HG02885 (cell line): ENCODE measurements around the gene ECI1.

Experiments used
- ATAC-seq: cut with Tn5 transposase; IDR thresholded peaks from one replicate; pipeline ENCODE4 v1.9.1; 2021; ENCODE audit warnings: mild to moderate bottlenecking; ENCODE audit not compliant: unreplicated experiment, poor library complexity

The ECI1 gene

DNA sequence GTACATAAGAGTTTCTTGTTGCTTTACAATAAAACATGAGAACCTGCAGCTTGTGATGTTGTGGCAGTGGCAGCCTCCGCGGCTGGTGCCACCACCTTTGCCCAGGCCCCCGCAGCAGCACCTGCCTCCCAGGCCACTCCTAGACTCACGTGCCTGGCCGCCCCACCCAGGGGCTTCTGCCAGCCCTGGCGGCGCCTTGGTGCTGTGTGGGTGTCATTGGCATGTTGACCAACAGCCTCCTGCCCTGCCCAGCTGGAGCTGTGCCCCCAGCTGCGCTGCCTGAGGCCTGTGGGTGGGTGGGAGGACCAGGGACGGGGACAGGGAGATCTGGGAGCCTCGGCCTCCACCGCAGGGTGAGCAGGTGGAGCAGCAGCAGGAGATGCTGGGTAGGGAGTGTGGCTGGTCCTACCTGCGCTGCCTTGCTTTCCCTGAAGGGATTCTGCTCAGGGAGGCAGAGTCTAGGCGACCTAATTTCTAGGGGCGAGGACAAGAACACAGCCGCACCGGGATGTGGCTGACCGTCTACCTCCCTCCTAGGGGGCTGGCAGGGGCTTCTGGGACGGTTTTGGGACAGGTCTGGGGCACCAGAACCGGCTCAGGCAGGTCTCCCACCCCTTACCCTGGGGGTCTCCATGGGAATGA is 15.6 kb downstream of the ECI1 start:
- no peak for ATAC-seq

- no peak for ATAC-seq
These were observed 16.1 kb downstream of the ECI1 start for GRCh38 chr16:2235234-2235651.

GRCh38 chr16:2234813-2235170 is 16.6 kb downstream of the ECI1 start:
- no peak for ATAC-seq

GRCh38 chr16:2233872-2234812 is 17.2 kb downstream of the ECI1 start:
- ATAC-seq: no peak

GRCh38 chr16:2233046-2233775 is 18.2 kb downstream of the ECI1 start:
- ATAC-seq: no peak

DNA sequence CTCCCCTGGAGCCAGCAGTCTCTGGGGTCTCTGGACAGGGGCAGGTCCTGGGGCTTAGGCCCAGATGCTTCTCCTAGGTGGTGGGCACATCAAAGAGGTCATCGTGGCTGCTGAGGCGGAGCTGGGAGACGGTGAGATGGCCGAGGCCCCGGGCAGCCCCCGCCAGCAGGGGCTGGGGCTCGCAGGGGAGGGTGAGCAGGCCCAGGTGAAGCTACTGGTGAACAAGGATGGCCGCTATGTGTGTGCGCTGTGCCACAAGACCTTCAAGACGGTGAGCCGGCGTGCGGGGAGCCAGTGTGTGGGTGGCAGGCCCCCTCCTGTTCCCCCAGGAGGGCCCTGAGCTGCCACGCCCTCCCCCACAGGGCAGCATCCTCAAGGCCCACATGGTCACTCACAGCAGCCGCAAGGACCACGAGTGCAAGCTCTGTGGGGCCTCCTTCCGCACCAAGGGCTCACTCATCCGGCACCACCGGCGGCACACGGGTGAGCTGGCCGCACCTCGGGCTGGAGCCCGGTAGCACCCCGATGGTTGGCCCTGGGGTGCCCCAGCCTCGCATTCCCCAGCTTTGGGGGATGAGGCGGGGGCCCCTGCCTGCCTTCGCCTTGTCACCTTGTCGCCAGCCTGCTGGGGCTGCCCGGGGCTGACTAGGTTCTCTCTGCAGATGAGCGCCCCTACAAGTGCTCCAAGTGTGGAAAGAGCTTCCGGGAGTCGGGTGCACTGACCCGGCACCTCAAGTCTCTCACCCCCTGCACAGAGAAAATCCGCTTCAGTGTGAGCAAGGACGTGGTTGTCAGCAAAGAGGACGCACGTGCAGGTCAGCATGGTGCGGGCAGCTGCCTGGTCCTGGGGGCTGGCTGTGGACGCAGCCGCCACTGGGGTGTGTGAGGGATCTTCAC is 19.0 kb downstream of the ECI1 start:
- ATAC-seq: no peak

- ATAC-seq: no peak
These were observed 20.1 kb downstream of the ECI1 start for GRCh38 chr16:2231016-2231931.

- no peak for ATAC-seq
These were observed 21.0 kb downstream of the ECI1 start for GRCh38 chr16:2230376-2230775.

DNA sequence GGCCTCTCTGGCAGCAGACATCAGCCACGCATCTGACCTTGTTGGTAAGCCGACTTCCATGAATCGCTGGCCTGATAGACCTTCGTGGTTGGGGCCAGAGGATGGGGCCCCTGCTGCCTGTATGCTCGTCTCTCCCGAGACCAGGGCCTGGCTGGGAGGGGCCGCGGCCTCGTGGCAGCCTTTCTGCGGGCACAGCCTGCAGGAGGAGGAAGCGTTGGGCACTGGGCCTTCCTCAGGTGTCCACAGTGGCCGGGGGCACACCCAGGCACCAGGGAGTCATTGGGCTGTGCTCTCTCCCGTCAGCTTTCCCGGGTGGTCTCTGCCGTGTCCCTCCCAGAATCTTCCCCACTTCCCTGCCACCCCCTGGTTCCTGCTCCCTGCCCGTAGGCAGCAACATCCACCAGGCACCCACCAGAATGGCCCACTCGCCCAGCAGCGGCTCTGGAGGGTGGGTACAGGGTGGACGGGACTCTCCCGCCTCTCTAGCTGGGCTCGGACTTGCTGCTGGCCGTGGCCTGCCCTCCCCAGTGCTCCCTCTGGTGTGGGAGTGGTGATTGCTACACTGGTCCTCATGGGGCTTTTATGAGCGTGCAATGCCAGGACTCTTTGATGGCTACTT is 21.6 kb downstream of the ECI1 start:
- ATAC-seq: no peak

GRCh38 chr16:2229091-2229490 is 22.3 kb downstream of the ECI1 start:
- no peak for ATAC-seq

GRCh38 chr16:2228161-2228824 is 23.1 kb downstream of the ECI1 start:
- ATAC-seq: no peak

GRCh38 chr16:2226918-2227317 is 24.5 kb downstream of the ECI1 start:
- ATAC-seq: no peak

- ATAC-seq: no peak
These were observed 25.1 kb downstream of the ECI1 start for GRCh38 chr16:2226245-2226793.

GRCh38 chr16:2223942-2224486 is 27.4 kb downstream of the ECI1 start:
- peak; percentile 22 for ATAC-seq

DNA sequence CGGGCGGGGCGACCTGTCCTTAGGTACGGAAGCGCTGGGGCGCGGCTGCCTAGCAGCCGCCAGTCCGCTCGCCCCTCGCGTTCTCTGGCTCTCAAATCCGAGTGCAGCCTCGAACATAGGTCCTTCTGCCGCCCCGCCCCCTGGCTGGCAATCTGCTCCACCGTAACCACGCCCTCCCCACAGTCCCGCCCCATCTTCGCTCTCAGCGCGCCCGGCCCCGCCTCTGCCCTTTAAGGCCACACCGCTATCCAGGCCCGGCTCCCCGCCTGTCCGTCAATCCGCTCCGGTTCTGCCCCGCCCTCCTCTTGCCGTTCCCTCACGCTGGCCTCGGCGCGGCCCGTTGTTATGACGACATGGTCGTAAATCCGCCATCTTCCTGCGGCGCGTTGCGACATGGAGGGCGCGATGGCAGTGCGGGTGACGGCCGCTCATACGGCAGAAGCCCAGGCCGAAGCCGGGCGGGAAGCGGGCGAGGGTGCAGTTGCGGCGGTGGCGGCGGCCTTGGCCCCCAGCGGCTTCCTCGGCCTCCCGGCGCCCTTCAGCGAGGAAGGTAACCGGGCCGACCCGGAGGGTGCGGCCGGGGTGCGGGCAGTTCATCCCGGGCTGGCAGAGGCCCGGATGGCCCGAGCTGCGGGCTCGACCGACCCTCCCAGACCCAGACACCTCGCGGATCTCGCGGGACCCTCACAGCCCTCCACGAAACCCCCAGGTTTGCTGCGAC is 28.0 kb downstream of the ECI1 start, which contains the start of gene E4F1:
E4F1 (plus strand) TSS at position 371 of the 721 bp plus-strand sequence; CDS start at position 394, 23 bp downstream.
- peak; percentile 93 for ATAC-seq

DNA sequence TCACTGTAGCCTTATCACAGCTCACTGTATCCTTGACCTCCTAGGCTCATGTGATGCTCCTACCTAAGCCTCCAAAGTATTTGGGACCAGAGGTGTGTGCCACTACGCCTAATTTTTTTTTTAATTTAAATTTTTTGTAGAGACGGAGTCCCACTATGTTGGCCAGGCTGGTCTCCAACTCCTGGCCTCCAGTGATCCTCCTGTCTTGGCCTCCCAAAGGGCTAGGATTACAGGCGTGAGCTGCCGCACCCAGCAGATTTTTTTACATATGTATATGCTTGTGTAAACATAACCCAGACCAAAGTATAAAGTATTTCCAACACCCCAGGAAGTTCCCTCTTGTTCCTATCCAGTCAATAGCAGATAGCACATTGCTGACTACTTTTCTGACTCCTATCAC is 35.1 kb downstream of the ECI1 start:
- no peak for ATAC-seq

- peak; percentile 90 for ATAC-seq
These were observed 36.7 kb downstream of the ECI1 start, which contains the start of gene PGP for GRCh38 chr16:2214719-2214968. Gene PGP (minus strand): TSS chr16:2214840. CDS start chr16:2214777, 63 bp downstream.
